ENCODE measurements around the gene ARMC9. TPM values are rescaled to one million over a fixed set of nuclear protein-coding genes. Genes with fewer than 3 reads are reported as not detected.

The ARMC9 gene
- total RNA-seq, 4 donors from 2014 or later = 2.2 to 6.9 (median 5.3) TPM

DNA sequence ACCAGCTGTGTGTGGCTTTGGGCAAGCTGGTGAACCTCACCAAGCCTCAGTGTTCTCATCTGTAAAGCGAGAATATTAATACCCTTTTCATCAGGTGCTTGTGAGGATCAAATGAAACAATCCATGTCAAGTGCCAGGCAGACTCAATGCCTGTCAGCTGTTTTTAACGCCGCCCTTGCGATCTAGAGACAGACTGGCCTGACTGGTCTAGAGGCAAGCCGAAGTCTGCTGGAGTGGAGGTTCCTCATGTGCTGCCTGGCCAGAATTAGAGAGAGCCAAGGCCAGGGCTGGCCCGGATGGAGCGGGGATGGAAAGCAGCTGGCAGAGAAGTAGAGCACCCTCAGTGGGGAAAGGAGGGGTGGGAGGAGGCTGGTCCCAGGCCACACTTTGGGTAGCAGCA is 122.6 kb downstream of the ARMC9 start:
- peak in 1 of 2 donors; percentile 21 for DNase-seq (ENCODE audit: low spot score in 2 of 2)
- intact Hi-C loops (cut with DNase I; ENCODE audit: low total_unique reads) = no loop called here
- no peak overlapping the region for H3K4me3 ChIP-seq (ENCODE audit: low read depth, poor library complexity, severe bottlenecking)
- WGBS, 2 donors = 42 to 47% methylated on average over 7 of the region's 7 CpGs
- no peak for TF ChIP-seq POLR2A (IDR thresholded peaks at IDR 0.05)
- no peak for TF ChIP-seq CTCF (IDR thresholded peaks at IDR 0.05)

DNA sequence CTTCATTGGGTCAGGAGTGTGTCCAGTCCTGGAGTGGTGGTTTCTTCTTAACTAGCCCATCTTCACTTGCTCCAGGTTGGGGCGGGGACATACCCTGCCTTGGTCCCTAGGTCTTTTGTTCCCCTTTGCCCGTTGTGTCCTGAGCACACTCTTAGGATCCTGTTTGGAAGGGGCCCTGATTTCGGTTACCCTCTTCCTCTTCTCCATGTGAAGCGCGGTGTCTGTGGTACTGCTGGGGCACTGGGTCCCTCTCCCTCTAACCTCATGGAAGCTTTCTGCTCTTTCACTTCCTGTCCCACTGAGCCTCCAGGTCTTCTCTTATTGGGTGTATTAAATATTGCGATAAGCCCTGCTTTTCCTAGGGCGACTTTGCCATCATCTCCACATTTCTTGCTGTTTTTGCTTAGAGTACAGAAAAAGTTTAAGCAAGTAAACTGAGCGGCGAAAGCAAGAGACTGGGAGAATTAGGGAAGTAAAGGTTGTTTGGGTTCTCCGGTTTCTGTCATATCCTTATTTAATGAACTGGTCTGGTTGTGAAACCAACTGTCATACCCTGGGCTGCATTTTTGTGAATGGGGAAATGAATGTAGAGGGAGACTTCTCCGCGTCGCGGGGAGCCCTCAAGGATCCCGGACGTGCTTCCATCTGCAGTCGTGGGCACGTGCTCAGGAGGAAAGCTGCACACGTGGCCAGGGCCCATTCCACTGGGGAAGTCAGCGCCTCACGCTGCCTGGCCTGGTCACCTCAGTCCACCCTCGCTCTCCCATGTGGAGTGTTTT is 123.3 kb downstream of the ARMC9 start:
- TF ChIP-seq CTCF (IDR thresholded peaks at IDR 0.05) (no peak), POLR2A (IDR thresholded peaks at IDR 0.05) (no peak)
- 85 to 90% methylated on average over 22 of the region's 22 CpGs for WGBS, 2 donors
- H3K4me3 ChIP-seq (ENCODE audit: low read depth, poor library complexity, severe bottlenecking) = no peak overlapping the region
- peak; percentile 50 to 86 for DNase-seq (ENCODE audit: low spot score in 2 of 2)
- intact Hi-C loops (cut with DNase I; ENCODE audit: low total_unique reads) = no loop called here

- peak in 1 of 2 donors; percentile 53 for DNase-seq (ENCODE audit: low spot score in 2 of 2)
- intact Hi-C loops (cut with DNase I; ENCODE audit: low total_unique reads) = no loop called here
- 78 to 88% methylated on average over 9 of the region's 9 CpGs for WGBS, 2 donors
- TF ChIP-seq CTCF (IDR thresholded peaks at IDR 0.05) (no peak), POLR2A (IDR thresholded peaks at IDR 0.05) (no peak)
- no peak overlapping the region for H3K4me3 ChIP-seq (ENCODE audit: low read depth, poor library complexity, severe bottlenecking)
These were observed 124.9 kb downstream of the ARMC9 start for GRCh38 chr2:231323316-231323715.

- TF ChIP-seq POLR2A (IDR thresholded peaks at IDR 0.05) (no peak), CTCF (IDR thresholded peaks at IDR 0.05) (no peak)
- intact Hi-C loops (cut with DNase I; ENCODE audit: low total_unique reads) = no loop called here
- no peak overlapping the region for H3K4me3 ChIP-seq (ENCODE audit: low read depth, poor library complexity, severe bottlenecking)
- DNase-seq (ENCODE audit: low spot score in 2 of 2) = peak in 1 of 2 donors; percentile 52
- WGBS, 2 donors = 80 to 100% methylated on average over 2 of the region's 2 CpGs
These were observed 127.4 kb downstream of the ARMC9 start for GRCh38 chr2:231325826-231326225.

DNA sequence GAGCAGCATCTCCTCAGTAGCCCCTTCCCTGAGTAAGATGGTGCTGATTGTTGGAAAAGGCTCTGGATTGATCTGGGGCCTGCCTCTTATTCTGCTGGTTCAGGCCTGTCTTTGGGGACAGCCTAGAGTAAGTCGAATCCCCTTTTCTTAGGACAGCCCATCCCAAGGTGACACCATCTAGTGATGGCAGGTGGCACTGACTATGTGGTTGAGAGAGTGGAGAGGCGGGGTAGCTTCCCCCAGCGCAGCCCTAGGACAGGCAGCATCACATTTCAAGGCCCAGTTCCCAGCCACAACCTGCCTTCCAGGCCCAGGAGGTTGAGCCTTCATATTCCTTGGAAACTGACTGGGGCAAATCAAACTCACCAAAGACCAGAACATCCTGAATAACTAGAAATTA is 128.0 kb downstream of the ARMC9 start:
- no peak for TF ChIP-seq CTCF (IDR thresholded peaks at IDR 0.05)
- no peak overlapping the region for H3K4me3 ChIP-seq (ENCODE audit: low read depth, poor library complexity, severe bottlenecking)
- peak in 1 of 2 donors; percentile 39 for DNase-seq (ENCODE audit: low spot score in 2 of 2)
- intact Hi-C loops (cut with DNase I; ENCODE audit: low total_unique reads) = no loop called here
- WGBS, 2 donors = 94 to 100% methylated on average over 3 of the region's 3 CpGs

DNA sequence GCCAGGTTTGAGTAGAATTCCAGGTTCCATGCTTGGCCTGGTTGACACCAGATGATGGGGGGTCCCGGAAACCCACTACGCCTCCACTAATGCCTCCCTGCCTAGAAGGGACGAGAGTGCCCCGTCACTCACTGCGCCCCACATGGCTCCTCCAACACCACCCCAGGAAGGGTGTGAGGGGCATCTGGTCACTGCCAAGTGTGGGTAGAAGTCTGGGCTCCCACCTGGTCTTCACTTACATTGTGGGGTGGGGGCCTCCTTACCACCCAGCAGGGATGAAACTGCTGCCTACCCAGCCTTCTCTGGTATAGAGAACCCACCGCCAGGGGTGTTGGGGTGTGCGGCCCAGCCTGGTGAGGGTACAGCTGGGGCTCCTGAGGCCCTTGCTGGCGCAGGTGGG is 131.9 kb downstream of the ARMC9 start:
- DNase-seq (ENCODE audit: low spot score in 2 of 2) = peak in 1 of 2 donors; percentile 70
- intact Hi-C loops (cut with DNase I; ENCODE audit: low total_unique reads) = no loop called here
- no peak overlapping the region for H3K4me3 ChIP-seq (ENCODE audit: low read depth, poor library complexity, severe bottlenecking)
- TF ChIP-seq CTCF (IDR thresholded peaks at IDR 0.05) (no peak), POLR2A (IDR thresholded peaks at IDR 0.05) (no peak)
- 86% methylated on average over 8 of the region's 8 CpGs for WGBS, 2 donors

Measured in lower leg skin (tissue), 4 donors.